H9 (cell line): ENCODE results near the gene GPRIN1. TPM values are rescaled to one million over a fixed set of nuclear protein-coding genes. Genes with fewer than 3 reads are reported as not detected.

Experiments used
- DNase-seq: peaks from one replicate; pipeline ENCODE4 v3.0.0-alpha.2; 2017
- H2AFZ ChIP-seq: one replicate; pipeline ENCODE4 v1.6.1; 2013; ENCODE audit warnings: mild to moderate bottlenecking, low read length, control low read depth, moderate library complexity
- H2AK5ac ChIP-seq: 2 replicates; pipeline ENCODE4 v1.6.1; 2013; ENCODE audit warnings: low read length, control low read depth, mixed read lengths; ENCODE audit not compliant: insufficient read length
- H2BK120ac ChIP-seq: one replicate; pipeline ENCODE4 v1.6.1; 2013; ENCODE audit warnings: low read depth, mild to moderate bottlenecking, low read length, control low read depth, inconsistent platforms; ENCODE audit not compliant: poor library complexity, severe bottlenecking
- H2BK12ac ChIP-seq: 2 replicates; pipeline ENCODE4 v1.6.1; 2013; ENCODE audit warnings: low read length, control low read depth, mixed read lengths, low read depth; ENCODE audit not compliant: insufficient read length
- H2BK15ac ChIP-seq: 2 replicates; pipeline ENCODE4 v1.6.1; 2013; ENCODE audit warnings: low read depth, low read length, control low read depth
- H2BK20ac ChIP-seq: one replicate; pipeline ENCODE4 v1.6.1; 2013; ENCODE audit warnings: low read depth, mild to moderate bottlenecking, low read length, control low read depth, inconsistent platforms; ENCODE audit not compliant: poor library complexity, severe bottlenecking
- H2BK5ac ChIP-seq: 2 replicates; pipeline ENCODE4 v1.6.1; 2013; ENCODE audit warnings: low read length, control low read depth, mixed read lengths; ENCODE audit not compliant: insufficient read length
- H3K14ac ChIP-seq: 2 replicates; pipeline ENCODE4 v1.6.1; 2013; ENCODE audit warnings: low read length, control low read depth; ENCODE audit not compliant: insufficient read depth
- H3K18ac ChIP-seq: 2 replicates; pipeline ENCODE4 v1.6.1; 2013; ENCODE audit warnings: low read depth, mild to moderate bottlenecking, mixed read lengths, low read length, control low read depth; ENCODE audit not compliant: insufficient read length
- H3K23ac ChIP-seq: 2 replicates; pipeline ENCODE4 v1.6.1; 2013; ENCODE audit warnings: low read length, control low read depth, mixed read lengths, low read depth; ENCODE audit not compliant: insufficient read length
- H3K23me2 ChIP-seq: 2 replicates; pipeline ENCODE4 v1.6.1; 2013; ENCODE audit warnings: low read depth, mild to moderate bottlenecking, mixed read lengths, low read length, control low read depth; ENCODE audit not compliant: insufficient read length, poor library complexity, severe bottlenecking
- H3K27ac ChIP-seq: 2 replicates; pipeline ENCODE4 v1.5.1; 2013; ENCODE audit warnings: low read length, control low read depth, mixed read lengths, low read depth; ENCODE audit not compliant: insufficient read length
- H3K27me3 ChIP-seq: 2 replicates; pipeline ENCODE4 v1.6.1; 2013; ENCODE audit warnings: low read length, control low read depth, inconsistent platforms; ENCODE audit not compliant: insufficient read depth
- H3K4ac ChIP-seq: 2 replicates; pipeline ENCODE4 v1.6.1; 2013; ENCODE audit warnings: low read depth, mild to moderate bottlenecking, control low read depth, inconsistent platforms, low read length, moderate library complexity
- H3K4me1 ChIP-seq: 2 replicates; pipeline ENCODE4 v1.6.1; 2013; ENCODE audit warnings: low read length, control low read depth, inconsistent platforms; ENCODE audit not compliant: insufficient read depth
- H3K4me2 ChIP-seq: 2 replicates; pipeline ENCODE4 v1.6.1; 2013; ENCODE audit warnings: low read length, control low read depth, mixed read lengths; ENCODE audit not compliant: insufficient read length, insufficient read depth
- H3K56ac ChIP-seq: 2 replicates; pipeline ENCODE4 v1.6.1; 2013; ENCODE audit warnings: low read depth, mild to moderate bottlenecking, mixed read lengths, low read length, control low read depth; ENCODE audit not compliant: insufficient read length
- H3K79me1 ChIP-seq: 2 replicates; pipeline ENCODE4 v1.6.1; 2013; ENCODE audit warnings: low read depth, mild to moderate bottlenecking, moderate library complexity, low read length, control low read depth, inconsistent platforms; ENCODE audit not compliant: insufficient read depth, poor library complexity, severe bottlenecking
- H3K79me2 ChIP-seq: 2 replicates; pipeline ENCODE4 v1.6.1; 2013; ENCODE audit warnings: low read length, control low read depth, inconsistent platforms; ENCODE audit not compliant: insufficient read depth
- H3K9ac ChIP-seq: 2 replicates; pipeline ENCODE4 v1.6.1; 2013; ENCODE audit warnings: low read length, control low read depth, mixed read lengths; ENCODE audit not compliant: insufficient read length; ENCODE audit errors: extremely low read depth
- H3K9me3 ChIP-seq: one replicate; pipeline ENCODE4 v1.6.1; 2013; ENCODE audit warnings: low read depth, low read length, inconsistent platforms; ENCODE audit not compliant: control insufficient read depth
- H3T11ph ChIP-seq: one replicate; pipeline ENCODE4 v1.6.1; 2013; ENCODE audit warnings: mild to moderate bottlenecking, low read length, control low read depth, inconsistent platforms
- H4K20me1 ChIP-seq: one replicate; pipeline ENCODE4 v1.6.1; 2013; ENCODE audit not compliant: control insufficient read depth, insufficient read length, insufficient read depth
- H4K5ac ChIP-seq: 2 replicates; pipeline ENCODE4 v1.6.1; 2013; ENCODE audit warnings: low read depth, mild to moderate bottlenecking, mixed read lengths, low read length, control low read depth; ENCODE audit not compliant: insufficient read length
- H4K8ac ChIP-seq: replicated peaks from 2 replicates; pipeline ENCODE4 v1.6.1; 2013; ENCODE audit warnings: low read length, control low read depth, mixed read lengths, low read depth; ENCODE audit not compliant: insufficient read length
- H4K91ac ChIP-seq: 2 replicates; pipeline ENCODE4 v1.6.1; 2013; ENCODE audit warnings: low read depth, mild to moderate bottlenecking, moderate library complexity, mixed read lengths, low read length, control low read depth; ENCODE audit not compliant: insufficient read length
- H3K27ac Mint-ChIP-seq, 3 experiments: 2 replicates in 2 of 3; 3 replicates in 1 of 3; pipeline ENCODE4 v1.8.0; 2020 to 2021; ENCODE audit warnings: mixed read lengths in 3 of 3, mild to moderate bottlenecking in 1 of 3, moderate library complexity in 1 of 3
- H3K27me3 Mint-ChIP-seq: 2 replicates; pipeline ENCODE4 v1.8.0; 2021; ENCODE audit warnings: low read depth, mild to moderate bottlenecking, moderate library complexity, mixed read lengths
- H3K36me3 Mint-ChIP-seq, 3 experiments: 2 replicates in 2 of 3; 3 replicates in 1 of 3; pipeline ENCODE4 v1.8.0; 2020 to 2021; ENCODE audit warnings: low read depth in 3 of 3, mixed read lengths in 3 of 3; ENCODE audit not compliant: insufficient read depth in 1 of 3
- H3K4me1 Mint-ChIP-seq, 2 experiments: 2 replicates each; pipeline ENCODE4 v1.8.0; 2020; ENCODE audit warnings: mixed read lengths in 2 of 2
- H3K4me3 Mint-ChIP-seq, 2 experiments: 2 replicates in 1 of 2; 3 replicates in 1 of 2; pipeline ENCODE4 v1.8.0; 2020 to 2021; ENCODE audit warnings: mild to moderate bottlenecking in 2 of 2, mixed read lengths in 2 of 2, moderate library complexity in 1 of 2
- H3K9me3 Mint-ChIP-seq, 2 experiments: 2 replicates in 1 of 2; 3 replicates in 1 of 2; pipeline ENCODE4 v1.8.0; 2020; ENCODE audit warnings: mild to moderate bottlenecking in 2 of 2, mixed read lengths in 2 of 2, moderate library complexity in 1 of 2
- CTCF ChIP-seq: fragments of 200-600 bp; sonication (generic); conservative IDR thresholded peaks from 3 replicates; pipeline ENCODE4 v1.8.0; 2021; ENCODE audit warnings: antibody characterized with exemption, mild to moderate bottlenecking
- WGBS: extraction: QIAGEN DNeasy Blood & Tissue Kit; methylation state at CpG from one replicate; pipeline ENCODE4 v1.1.7; 2013; ENCODE audit warnings: missing lambda C conversion rate, low lambda C conversion rate, mixed read lengths; ENCODE audit not compliant: insufficient read length; ENCODE audit errors: extremely low coverage; 5-methylcytosine and 5-hydroxymethylcytosine counted together
- total RNA-seq: library from RNA; stranded (reverse); gene quantifications from 2 replicates; pipeline ENCODE4 v1.2.1, GENCODE V29; 2021

Gene GPRIN1
- total RNA-seq, 1 experiment from 2014 or later, result 10.8 TPM

- H2AK5ac ChIP-seq, result no peak within 1 kb of the TSS
- no peak within 1 kb of the TSS for H4K5ac ChIP-seq
- peak within 1 kb of the TSS; percentile 82 to 97 (median 90) for H3K27ac Mint-ChIP-seq
- no peaks in the 10 kb centered on the region for H3K27me3 ChIP-seq
- 0 out of 2 replicates have a peak within 1 kb of the TSS, but pooled peaks have one; percentile 4 for H3K14ac ChIP-seq
- peaks cover 8% of the 10 kb centered on the region for H3K79me1 ChIP-seq
- H3K79me2 ChIP-seq, result no peaks in the 10 kb centered on the region; the same call in 1 of the 2 replicates
- no peak within 1 kb of the TSS for H2BK120ac ChIP-seq
- H4K20me1 ChIP-seq, result no peaks in the 10 kb centered on the region
- WGBS, result no CpG with 5 or more reads among the region's 63 CpGs
- peak within 1 kb of the TSS; percentile 72 for H3K4me2 ChIP-seq
- H2AFZ ChIP-seq, result no peak within 1 kb of the TSS
- DNase-seq, result peak; percentile 99
- H3K18ac ChIP-seq, result peak within 1 kb of the TSS; percentile 89
- H3K4me3 Mint-ChIP-seq, result peak within 1 kb of the TSS; percentile 82 to 91
- no peak within 1 kb of the TSS for H3K27ac ChIP-seq
- H2BK20ac ChIP-seq, result no peak within 1 kb of the TSS
- 0 out of 3 replicates have a peak, but pooled peaks have one; percentile 18 for TF ChIP-seq CTCF
- peaks cover 0 to 3% (median under 1%) of the 10 kb centered on the region in 3 experiments; a peak in 3 of 7 replicates for H3K36me3 Mint-ChIP-seq
- no peak within 1 kb of the TSS for H3K4ac ChIP-seq
- H3K23ac ChIP-seq, result no peak within 1 kb of the TSS
- H3K4me1 Mint-ChIP-seq, result peaks cover 60 to 79% of the 10 kb centered on the region in 2 experiments
- peaks cover 2% of the 10 kb centered on the region; the same call in 1 of the 2 replicates for H3K4me1 ChIP-seq
- H3K9ac ChIP-seq, result peak within 1 kb of the TSS; percentile 48
- H3K56ac ChIP-seq, result no peak within 1 kb of the TSS
- H3K9me3 ChIP-seq, result no peaks in the 10 kb centered on the region
- peaks cover 4% of the 10 kb centered on the region for H3K27me3 Mint-ChIP-seq
- no peak within 1 kb of the TSS for H4K91ac ChIP-seq
- no peak within 1 kb of the TSS for H4K8ac ChIP-seq
- H3K23me2 ChIP-seq, result peaks cover 10% of the 10 kb centered on the region
- no peak within 1 kb of the TSS for H2BK12ac ChIP-seq
- no peak within 1 kb of the TSS for H2BK15ac ChIP-seq
- no peak within 1 kb of the TSS for H2BK5ac ChIP-seq
- no peaks in the 10 kb centered on the region; a peak in 1 of 5 replicates for H3K9me3 Mint-ChIP-seq
- no peak within 1 kb of the TSS for H3T11ph ChIP-seq
Observed at GRCh38 chr5:176647030-176647842, 37.3 kb upstream of the GPRIN1 start, which contains the start of gene TSPAN17. Gene TSPAN17 (plus strand): TSS chr5:176647484. CDS start chr5:176647616, 132 bp downstream.
